SK-N-SH treated with all-trans-retinoic acid at 6 μM for 48 hours (cell line): Measurements from ENCODE around the gene COBL.

ENCODE experiments used
- ATAC-seq: fragments of 200-7000 bp; cut with Tn5 transposase; 3 replicates; pipeline ENCODE4 v1.9.1; 2020; ENCODE audit warnings: mild to moderate bottlenecking, moderate library complexity
- ARNTL ChIP-seq: fragments of 450-650 bp; formaldehyde crosslinking; IDR thresholded peaks from 2 replicates; pipeline ENCODE4 v1.5.0; 2020; ENCODE audit warnings: low read depth, mild to moderate bottlenecking, moderate library complexity, borderline replicate concordance
- BACH2 ChIP-seq: fragments of 250-450 bp; sonication (Bioruptor Pico); IDR thresholded peaks from 2 replicates; pipeline ENCODE4 v1.9.0; 2021; ENCODE audit warnings: mild to moderate bottlenecking, borderline replicate concordance
- CREB5 ChIP-seq: fragments of 250-450 bp; sonication (Bioruptor Pico); IDR thresholded peaks from 2 replicates; pipeline ENCODE4 v1.5.1; 2020; ENCODE audit warnings: low read depth, mild to moderate bottlenecking, moderate library complexity
- CSDC2 ChIP-seq: fragments of 250-450 bp; sonication (Bioruptor Pico); IDR thresholded peaks from 2 replicates; pipeline ENCODE4 v1.5.0; 2020; ENCODE audit warnings: mild to moderate bottlenecking, moderate library complexity
- CSRNP3 ChIP-seq: fragments of 250-450 bp; sonication (Bioruptor Pico); IDR thresholded peaks from 2 replicates; pipeline ENCODE4 v1.5.1; 2021; ENCODE audit warnings: mild to moderate bottlenecking, moderate library complexity
- ESRRG ChIP-seq: fragments of 250-450 bp; sonication (Bioruptor Pico); IDR thresholded peaks from 2 replicates; pipeline ENCODE4 v1.6.1; 2021; ENCODE audit warnings: mild to moderate bottlenecking
- GLIS3 ChIP-seq: fragments of 250-450 bp; sonication (Bioruptor Pico); IDR thresholded peaks from 2 replicates; pipeline ENCODE4 v1.5.0; 2020; ENCODE audit warnings: mild to moderate bottlenecking, moderate library complexity
- ISL1 ChIP-seq: fragments of 250-450 bp; sonication (Bioruptor Pico); IDR thresholded peaks from 2 replicates; pipeline ENCODE4 v2.1.2; 2022; ENCODE audit warnings: mild to moderate bottlenecking, moderate library complexity
- PATZ1 ChIP-seq: fragments of 250-450 bp; sonication (Bioruptor Pico); IDR thresholded peaks from 2 replicates; pipeline ENCODE4 v1.8.0; 2020; ENCODE audit warnings: mild to moderate bottlenecking, moderate library complexity, borderline replicate concordance
- PPARA ChIP-seq: fragments of 250-450 bp; sonication (Bioruptor Pico); IDR thresholded peaks from 2 replicates; pipeline ENCODE4 v1.5.0; 2020; ENCODE audit warnings: mild to moderate bottlenecking, borderline replicate concordance
- RARB ChIP-seq: fragments of 250-450 bp; sonication (Bioruptor Pico); IDR thresholded peaks from 2 replicates; pipeline ENCODE4 v1.8.0; 2021; ENCODE audit warnings: mild to moderate bottlenecking, moderate library complexity
- SNAI2 ChIP-seq: fragments of 250-450 bp; sonication (Bioruptor Pico); IDR thresholded peaks from 2 replicates; pipeline ENCODE4 v1.5.0; 2020; ENCODE audit warnings: mild to moderate bottlenecking, moderate library complexity
- TCF4 ChIP-seq: fragments of 250-450 bp; sonication (Bioruptor Pico); IDR thresholded peaks from 2 replicates; pipeline ENCODE4 v1.8.0; 2021; ENCODE audit warnings: mild to moderate bottlenecking, moderate library complexity, borderline replicate concordance
- TOX ChIP-seq: fragments of 250-450 bp; sonication (Bioruptor Pico); IDR thresholded peaks from 2 replicates; pipeline ENCODE4 v1.8.0; 2021; ENCODE audit warnings: mild to moderate bottlenecking, moderate library complexity, borderline replicate concordance
- TSHZ2 ChIP-seq: fragments of 250-450 bp; sonication (Bioruptor Pico); IDR thresholded peaks from 2 replicates; pipeline ENCODE4 v1.5.0; 2020; ENCODE audit warnings: mild to moderate bottlenecking, moderate library complexity
- ZC3H10 ChIP-seq: fragments of 250-450 bp; sonication (Bioruptor Pico); IDR thresholded peaks from 2 replicates; pipeline ENCODE4 v1.5.1; 2021; ENCODE audit warnings: mild to moderate bottlenecking, moderate library complexity
- ZNF565 ChIP-seq: fragments of 450-650 bp; formaldehyde crosslinking; conservative IDR thresholded peaks from 2 replicates; pipeline ENCODE4 v1.5.0; 2020; ENCODE audit warnings: low read depth, mild to moderate bottlenecking, moderate library complexity
- ZNF70 ChIP-seq: fragments of 450-650 bp; formaldehyde crosslinking; IDR thresholded peaks from 2 replicates; pipeline ENCODE4 v1.5.0; 2020; ENCODE audit warnings: mild to moderate bottlenecking, moderate library complexity
- ZNF8 ChIP-seq: fragments of 450-650 bp; formaldehyde crosslinking; IDR thresholded peaks from 2 replicates; pipeline ENCODE4 v1.5.0; 2020; ENCODE audit warnings: mild to moderate bottlenecking, moderate library complexity

The COBL gene

GRCh38 chr7:51046103-51046466 lies 270.5 kb downstream of the COBL start:
- ATAC-seq, result no peak
- TF ChIP-seq TSHZ2 (CRISPR knock-in tag) (no peak), TOX (CRISPR knock-in tag) (no peak), ZNF70 (CRISPR knock-in tag) (no peak), CSDC2 (no peak), ZC3H10 (CRISPR knock-in tag) (no peak), GLIS3 (no peak), BACH2 (CRISPR knock-in tag) (no peak), PPARA (CRISPR knock-in tag) (no peak), ZNF8 (no peak), TCF4 (no peak), SNAI2 (no peak)

- peak; percentile 19; the same call in 1 of the 3 replicates for ATAC-seq
- TF ChIP-seq BACH2 (CRISPR knock-in tag) (no peak), TOX (CRISPR knock-in tag) (no peak), ISL1 (no peak), GLIS3 (no peak), ESRRG (CRISPR knock-in tag) (no peak), ZNF565 (CRISPR knock-in tag) (no peak), ZNF70 (CRISPR knock-in tag) (no peak), ARNTL (CRISPR knock-in tag) (no peak), CREB5 (CRISPR knock-in tag) (no peak)
Observed at GRCh38 chr7:51045319-51046102, 271.1 kb downstream of the COBL start.

- TF ChIP-seq TCF4 (no peak), ISL1 (no peak), TOX (CRISPR knock-in tag) (no peak), TSHZ2 (CRISPR knock-in tag) (no peak)
- ATAC-seq, result no peak
Observed at GRCh38 chr7:51043461-51043860, 273.1 kb downstream of the COBL start.

GRCh38 chr7:51040787-51041186 lies 275.8 kb downstream of the COBL start:
- ATAC-seq, result no peak
- no peak for TF ChIP-seq GLIS3
- TF ChIP-seq PATZ1, result no peak
- TF ChIP-seq SNAI2, result no peak
- no peak for TF ChIP-seq ZC3H10 (CRISPR knock-in tag)
- TF ChIP-seq ZNF70 (CRISPR knock-in tag), result no peak
- no peak for TF ChIP-seq CSDC2
- no peak for TF ChIP-seq RARB (CRISPR knock-in tag)
- TF ChIP-seq ZNF8, result no peak
- no peak for TF ChIP-seq CSRNP3 (CRISPR knock-in tag)
- no peak for TF ChIP-seq TSHZ2 (CRISPR knock-in tag)
- no peak for TF ChIP-seq CREB5 (CRISPR knock-in tag)
- no peak for TF ChIP-seq ESRRG (CRISPR knock-in tag)
